NB4 (cell line): Measurements from ENCODE around the gene IRS4.

Experiments
- DNase-seq: peaks from one replicate; pipeline ENCODE4 v3.0.0; 2010; ENCODE audit warnings: low read depth
- H3K4me3 ChIP-seq: one replicate; pipeline ENCODE4 v1.5.1; 2011; ENCODE audit warnings: mild to moderate bottlenecking, low read depth, low read length, moderate library complexity
- CTCF ChIP-seq: IDR thresholded peaks from one replicate; pipeline ENCODE4 v1.5.1; 2012; ENCODE audit warnings: low read depth, low read length
- MYC ChIP-seq: IDR thresholded peaks from 2 replicates; pipeline ENCODE4 v1.6.1; 2011; ENCODE audit warnings: low read depth, low read length
- POLR2A ChIP-seq: IDR thresholded peaks from 2 replicates; pipeline ENCODE4 v1.6.1; 2011; ENCODE audit warnings: mild to moderate bottlenecking; ENCODE audit not compliant: insufficient read length; ENCODE audit errors: extremely low read depth
- TF ChIP-seq, protein P1 (sequence below): IDR thresholded peaks from 2 replicates; pipeline ENCODE4 v1.6.1; 2011; ENCODE audit warnings: low read depth, low read length

Gene IRS4

DNA sequence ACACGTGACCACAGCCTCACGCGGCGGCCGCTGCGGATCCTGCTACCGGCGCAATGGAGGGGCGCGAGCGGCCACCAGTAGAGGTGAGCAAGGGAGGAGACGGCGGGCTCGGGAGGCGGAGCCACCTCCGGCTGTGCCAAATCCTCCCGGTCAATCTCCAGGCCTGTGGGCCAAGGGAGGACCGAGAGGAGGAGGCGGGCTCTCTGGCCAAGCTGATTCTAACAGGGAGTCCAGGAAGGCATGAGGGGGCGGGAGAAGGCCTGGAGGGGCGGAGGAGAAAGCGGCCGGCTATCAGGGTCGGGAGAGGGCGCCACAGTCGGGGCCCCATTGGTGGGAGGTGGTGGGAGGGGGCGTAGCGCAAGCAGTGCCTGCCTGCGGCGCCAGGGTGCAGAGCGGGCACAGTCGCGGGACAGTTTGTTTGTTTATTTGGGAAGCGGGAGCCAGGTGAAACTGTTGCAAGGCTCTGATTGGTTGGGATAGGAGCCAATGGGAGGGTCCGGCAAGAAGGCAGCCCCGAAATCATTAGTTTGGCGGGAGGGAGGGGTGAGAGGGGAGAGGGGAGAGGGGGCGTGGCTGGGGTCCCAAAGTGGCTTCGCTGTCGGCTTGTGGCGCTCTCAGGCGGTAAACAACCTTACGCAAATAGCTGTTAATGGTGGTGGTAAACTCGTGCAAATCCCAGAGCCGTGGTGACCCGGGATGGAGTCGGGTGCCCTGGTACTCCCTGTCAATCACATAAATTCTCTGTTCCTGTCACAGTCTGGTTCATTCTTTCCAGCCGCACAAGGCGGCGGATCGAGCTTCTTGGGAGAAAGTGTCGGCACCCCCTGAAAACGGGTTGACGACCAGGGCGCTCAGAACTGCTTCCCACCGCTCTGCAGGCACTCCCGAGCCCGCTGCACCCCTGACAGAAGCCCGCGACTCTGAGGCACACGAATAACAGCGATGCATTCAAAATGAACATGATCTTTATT is at the start of gene IRS4:
Gene IRS4, minus strand, starts transcription at position 55 of the 971 bp plus-strand sequence.
- no peak within 1 kb of the TSS for H3K4me3 ChIP-seq
- no peak for DNase-seq
- TF ChIP-seq POLR2A (no peak), MYC (no peak), CTCF (no peak)
- TF ChIP-seq, protein P1, sequence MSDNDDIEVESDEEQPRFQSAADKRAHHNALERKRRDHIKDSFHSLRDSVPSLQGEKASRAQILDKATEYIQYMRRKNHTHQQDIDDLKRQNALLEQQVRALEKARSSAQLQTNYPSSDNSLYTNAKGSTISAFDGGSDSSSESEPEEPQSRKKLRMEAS = no peak

- DNase-seq = no peak
- no peak overlapping the region for H3K4me3 ChIP-seq
- TF ChIP-seq, protein P1 = no peak
- TF ChIP-seq CTCF = no peak
- TF ChIP-seq POLR2A = no peak
- TF ChIP-seq MYC = no peak
Measured at GRCh38 chrX:108772549-108772948, 36.2 kb upstream of the IRS4 start.

DNA sequence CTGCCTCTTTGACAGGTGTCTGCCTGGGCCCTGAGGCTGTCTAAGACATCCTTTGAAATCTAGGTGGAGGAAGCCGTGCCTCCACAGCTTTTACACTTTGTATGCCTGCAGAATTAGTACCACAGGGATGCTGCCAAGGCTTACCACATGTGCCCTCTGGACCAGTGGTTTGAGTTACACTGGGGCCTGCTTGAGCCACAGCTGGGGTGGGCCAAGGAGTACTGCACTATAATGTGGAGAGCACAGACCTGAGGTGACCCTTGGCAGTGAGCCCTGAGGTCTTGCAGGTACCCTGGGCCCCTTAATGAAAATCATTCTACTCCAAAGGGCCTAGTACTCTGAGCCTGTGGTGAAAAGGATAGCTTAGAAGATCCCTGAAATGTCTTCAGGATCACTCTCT is 27.2 kb upstream of the IRS4 start:
- no peak for DNase-seq
- H3K4me3 ChIP-seq = no peak overlapping the region
- TF ChIP-seq MYC (no peak), POLR2A (no peak), CTCF (no peak)
- TF ChIP-seq, protein P1 = no peak

DNA sequence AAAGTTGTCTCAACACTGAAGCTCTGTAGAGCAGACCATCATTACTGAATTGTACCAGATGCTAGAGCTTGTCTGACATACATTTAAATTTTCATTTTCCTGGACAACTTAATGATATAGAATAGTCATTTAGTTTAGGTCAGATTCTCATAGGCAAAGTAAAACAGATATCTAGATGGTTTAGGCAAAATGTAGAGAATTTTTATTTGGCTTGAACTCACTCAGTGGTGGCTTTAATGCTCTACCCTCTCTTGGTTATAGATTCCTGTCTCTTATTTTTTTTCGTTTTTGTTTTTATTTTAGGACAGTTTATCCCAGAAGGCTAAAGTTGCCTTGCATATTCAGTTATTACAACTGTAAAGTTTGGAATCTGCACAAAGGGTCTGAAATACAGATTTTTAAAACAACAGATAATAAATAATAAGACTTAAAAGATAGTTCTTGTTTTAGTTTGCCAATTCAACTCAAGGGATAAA is 4.0 kb upstream of the IRS4 start:
- H3K4me3 ChIP-seq = no peak overlapping the region
- TF ChIP-seq POLR2A (no peak), MYC (no peak), CTCF (no peak)
- TF ChIP-seq, protein P1 = no peak
- no peak for DNase-seq

GRCh38 chrX:108737754-108738153 is 1.4 kb upstream of the IRS4 start:
- TF ChIP-seq POLR2A = no peak
- no peak for TF ChIP-seq CTCF
- TF ChIP-seq, protein P1 = no peak
- no peak for TF ChIP-seq MYC
- H3K4me3 ChIP-seq = no peak overlapping the region
- DNase-seq = no peak
